ENCODE measurements around the gene ZNF211. TPM values are rescaled to one million over a fixed set of nuclear protein-coding genes. Genes with fewer than 3 reads are reported as not detected.

ZNF211 gene
- total and polyA plus RNA-seq, 9 of the 15 experiments (the other 6 are each of a cell fraction or from before 2014, with no cell fraction given): 1.3 to 11.6 (median 4.5) TPM

- no peaks in the 10 kb centered on the region for H3K9me1 ChIP-seq (ENCODE audit: control insufficient read depth, insufficient read depth, low read length)
- no peak overlapping the region for H3K9ac ChIP-seq (ENCODE audit: insufficient read depth in 1 of 2, low read depth in 2 of 2, low read length in 2 of 2)
- H3K4me3 ChIP-seq: no peak overlapping the region
- 0% methylated on average over 4 of the region's 4 CpGs for WGBS (ENCODE audit: insufficient coverage, low coverage, missing lambda C conversion rate)
- ChIA-PET POLR2A (interaction anchor here (0.7 to 1.0 kb wide), 2 partner anchors 9 to 518 kb away, joined by 3 read pairs; partner anchors contain the start of gene ZNF551), CTCF (ENCODE audit: low intra/inter-chr PET ratio) (no interaction called here)
- no TSS peak for BruUV-seq (replicated peaks)
- peaks cover 2 to 4% of the 10 kb centered on the region in 2 experiments; a peak in 4 of 5 replicates for H3K27me3 ChIP-seq (ENCODE audit: control insufficient read depth in 2 of 2, insufficient read depth in 2 of 2, low read length in 2 of 2)
- H4K20me1 ChIP-seq (replicated peaks; ENCODE audit: control insufficient read depth, insufficient read depth, low read length): no peaks in the 10 kb centered on the region
- H3K9me3 ChIP-seq (replicated peaks; ENCODE audit: control insufficient read depth, insufficient read depth, low read depth, low read length): no peaks in the 10 kb centered on the region
- in situ Hi-C loops (cut with MboI): no loop called here
- TF ChIP-seq AFF4 (CRISPR knock-in tag; IDR thresholded peaks at IDR 0.05): no peak
- no peak for TF ChIP-seq THAP7 (CRISPR knock-in tag; IDR thresholded peaks at IDR 0.05)
- TF ChIP-seq POLR2AphosphoS2 (IDR thresholded peaks at IDR 0.05; ENCODE audit: low read length): no peak
- TF ChIP-seq FUS (optimal IDR thresholded peaks at IDR 0.05; ENCODE audit: low read depth, low read length): no peak
- TF ChIP-seq PHB2 (IDR thresholded peaks at IDR 0.05; ENCODE audit: low read depth): no peak
- no peak for TF ChIP-seq KDM4B (IDR thresholded peaks at IDR 0.05; ENCODE audit: borderline replicate concordance in 2 of 2, low read depth in 1 of 2)
- TF ChIP-seq ZFP1 (CRISPR knock-in tag; IDR thresholded peaks at IDR 0.05): no peak
- TF ChIP-seq KAT2B (IDR thresholded peaks at IDR 0.05; ENCODE audit: low read depth, low read length): no peak
- no peak for TF ChIP-seq MIER1 (IDR thresholded peaks at IDR 0.05; ENCODE audit: low read depth)
- TF ChIP-seq MAFG (tag; conservative IDR thresholded peaks at IDR 0.05): no peak
- no peak for TF ChIP-seq NCOA2 (IDR thresholded peaks at IDR 0.05; ENCODE audit: partially characterized antibody in 2 of 2)
- no peak for TF ChIP-seq FIP1L1 (IDR thresholded peaks at IDR 0.05; ENCODE audit: low read depth, low read length, poor library complexity, severe bottlenecking)
- no peak for TF ChIP-seq ZNF79 (CRISPR knock-in tag; IDR thresholded peaks at IDR 0.05; ENCODE audit: low read depth)
- TF ChIP-seq LCOR (CRISPR knock-in tag; IDR thresholded peaks at IDR 0.05): no peak
- no peak for TF ChIP-seq OTX1 (CRISPR knock-in tag; IDR thresholded peaks at IDR 0.05)
- no peak for TF ChIP-seq TRIM25 (IDR thresholded peaks at IDR 0.05; ENCODE audit: borderline replicate concordance)
- no peak for TF ChIP-seq CC2D1A (IDR thresholded peaks at IDR 0.05)
- TF ChIP-seq EZH2 (IDR thresholded peaks at IDR 0.05; ENCODE audit: borderline replicate concordance, low read depth, low read length): no peak
- no peak for FAIRE-seq
- H3K4me2 ChIP-seq (ENCODE audit: insufficient read depth, low read length): no peak overlapping the region
- H3K79me2 ChIP-seq (ENCODE audit: control insufficient read depth, insufficient read depth, low read length): no peaks in the 10 kb centered on the region
- H2AFZ ChIP-seq (ENCODE audit: low read depth, low read length): no peak overlapping the region
- intact Hi-C loops (cut with micrococcal nuclease): no loop called here
- no peak for DNase-seq (ENCODE audit: extremely low read depth in 1 of 4, low spot score in 3 of 4)
- H3K36me3 ChIP-seq (ENCODE audit: control insufficient read depth, insufficient read depth, low read length): no peaks in the 10 kb centered on the region
- H3K4me1 ChIP-seq (replicated peaks in 1 of 2; ENCODE audit: control insufficient read depth in 2 of 2, insufficient read depth in 2 of 2, low read length in 2 of 2): no peaks in the 10 kb centered on the region
- ATAC-seq: no peak
- H3K27ac ChIP-seq (ENCODE audit: extremely low read depth, low read depth, low read length): no peak overlapping the region
Measured at GRCh38 chr19:57672466-57672865, 39.5 kb downstream of the ZNF211 start.

Measured in K562 (cell line).